HEK293T (cell line): ENCODE results near the gene PFN3.
"Not testable (repeated sequence)": the region's sequence is repeated elsewhere in the genome, so short reads cannot be mapped to it uniquely, and the experiment has no call there.

ENCODE experiments used
- CTCF ChIA-PET: fragments of 350-600 bp; formaldehyde crosslinking; extraction: SDS; loops from one replicate; lab custom pipeline; 2021; ENCODE audit warnings: antibody characterized with exemption, inconsistent platforms; lab: Yijun Ruan, JAX
- POLR2A ChIA-PET: fragments of 350-600 bp; formaldehyde crosslinking; extraction: SDS; loops from one replicate; lab custom pipeline; 2020; ENCODE audit warnings: antibody characterized with exemption, inconsistent platforms; lab: Yijun Ruan, JAX
- DNase-seq: peaks from one replicate; pipeline ENCODE4 v3.0.0; 2012; ENCODE audit warnings: mixed read lengths; ENCODE audit errors: extremely low spot score
- ARNT ChIP-seq: fragments of 450-650 bp; IDR thresholded peaks from 2 replicates; pipeline ENCODE4 v1.6.1; 2017; ENCODE audit warnings: mild to moderate bottlenecking
- BHLHE40 ChIP-seq: fragments of 450-650 bp; IDR thresholded peaks from 2 replicates; pipeline ENCODE4 v1.6.1; 2016; ENCODE audit warnings: mild to moderate bottlenecking, moderate library complexity, borderline replicate concordance
- CTBP1 ChIP-seq: fragments of 450-650 bp; IDR thresholded peaks from 2 replicates; pipeline ENCODE4 v1.6.1; 2016; ENCODE audit warnings: borderline replicate concordance
- ELF4 ChIP-seq: fragments of 450-650 bp; IDR thresholded peaks from 2 replicates; pipeline ENCODE4 v1.6.1; 2017; ENCODE audit warnings: antibody characterized with exemption
- FOXA1 ChIP-seq: fragments of 450-650 bp; IDR thresholded peaks from 2 replicates; pipeline ENCODE4 v1.6.1; 2016; ENCODE audit warnings: mild to moderate bottlenecking
- FOXK2 ChIP-seq: fragments of 450-650 bp; IDR thresholded peaks from 2 replicates; pipeline ENCODE4 v1.6.1; 2016; ENCODE audit warnings: mild to moderate bottlenecking
- FOXM1 ChIP-seq: fragments of 450-650 bp; IDR thresholded peaks from 2 replicates; pipeline ENCODE4 v1.6.1; 2017; ENCODE audit warnings: mild to moderate bottlenecking, borderline replicate concordance
- HDGF ChIP-seq: fragments of 450-650 bp; IDR thresholded peaks from 2 replicates; pipeline ENCODE4 v1.6.1; 2017; ENCODE audit warnings: antibody characterized with exemption, borderline replicate concordance
- L3MBTL2 ChIP-seq: fragments of 450-650 bp; conservative IDR thresholded peaks from 2 replicates; pipeline ENCODE4 v1.6.1; 2016; ENCODE audit warnings: mild to moderate bottlenecking
- LEF1 ChIP-seq: fragments of 450-650 bp; IDR thresholded peaks from 2 replicates; pipeline ENCODE4 v1.6.1; 2017; ENCODE audit warnings: mild to moderate bottlenecking, borderline replicate concordance
- NFRKB ChIP-seq: fragments of 450-650 bp; IDR thresholded peaks from 2 replicates; pipeline ENCODE4 v1.6.1; 2016; ENCODE audit warnings: mild to moderate bottlenecking, moderate library complexity
- SP1 ChIP-seq: fragments of 450-650 bp; IDR thresholded peaks from 2 replicates; pipeline ENCODE4 v1.6.1; 2017
- SUZ12 ChIP-seq: fragments of 450-650 bp; IDR thresholded peaks from 2 replicates; pipeline ENCODE4 v1.6.1; 2016; ENCODE audit warnings: mild to moderate bottlenecking
- TARDBP ChIP-seq: fragments of 450-650 bp; IDR thresholded peaks from 2 replicates; pipeline ENCODE4 v1.6.1; 2016
- ZNF384 ChIP-seq: fragments of 450-650 bp; IDR thresholded peaks from 2 replicates; pipeline ENCODE4 v1.6.1; 2016
- TF ChIP-seq, protein P1 (sequence below): fragments of 450-650 bp; IDR thresholded peaks from 2 replicates; pipeline ENCODE4 v1.6.1; 2016

Gene PFN3

DNA sequence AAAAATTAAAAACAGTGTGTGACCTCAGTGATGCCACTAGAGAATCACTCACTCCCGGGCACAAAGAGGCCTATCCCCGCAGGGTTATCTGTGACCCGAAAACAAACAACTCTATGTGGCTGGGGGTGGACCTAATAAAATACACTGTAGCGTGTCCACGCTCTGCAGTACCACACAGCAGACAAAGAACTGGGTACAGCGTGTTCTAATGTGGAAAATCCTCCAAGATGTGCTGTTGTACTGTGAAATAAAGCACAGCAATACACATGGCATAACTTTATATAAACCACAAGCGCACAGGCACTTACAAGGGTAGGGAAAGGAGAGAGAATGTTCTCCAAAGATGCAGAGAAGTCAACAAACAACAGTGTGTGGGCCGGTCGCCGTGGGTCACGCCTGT lies 24.4 kb downstream of the PFN3 start:
- CTCF ChIA-PET, result no interaction called here
- no peak for DNase-seq
- no peak for TF ChIP-seq FOXA1
- TF ChIP-seq FOXM1, result no peak
- no peak for TF ChIP-seq CTBP1
- no peak for TF ChIP-seq BHLHE40
- POLR2A ChIA-PET, result no interaction called here

GRCh38 chr5:177375516-177375915 lies 24.9 kb downstream of the PFN3 start:
- DNase-seq, CTCF ChIA-PET: not testable (repeated sequence)
- POLR2A ChIA-PET, result interaction anchor here (1.0 kb wide), 1 partner anchor 9 kb away, joined by 4 read pairs; no protein-coding TSS in a partner anchor

- no peak for DNase-seq
- POLR2A ChIA-PET, result interaction anchor here (0.6 kb wide), 1 partner anchor 14 kb away, joined by 3 read pairs; no protein-coding TSS in a partner anchor
- TF ChIP-seq SUZ12, result no peak
- TF ChIP-seq BHLHE40, result no peak
- TF ChIP-seq, protein P1, sequence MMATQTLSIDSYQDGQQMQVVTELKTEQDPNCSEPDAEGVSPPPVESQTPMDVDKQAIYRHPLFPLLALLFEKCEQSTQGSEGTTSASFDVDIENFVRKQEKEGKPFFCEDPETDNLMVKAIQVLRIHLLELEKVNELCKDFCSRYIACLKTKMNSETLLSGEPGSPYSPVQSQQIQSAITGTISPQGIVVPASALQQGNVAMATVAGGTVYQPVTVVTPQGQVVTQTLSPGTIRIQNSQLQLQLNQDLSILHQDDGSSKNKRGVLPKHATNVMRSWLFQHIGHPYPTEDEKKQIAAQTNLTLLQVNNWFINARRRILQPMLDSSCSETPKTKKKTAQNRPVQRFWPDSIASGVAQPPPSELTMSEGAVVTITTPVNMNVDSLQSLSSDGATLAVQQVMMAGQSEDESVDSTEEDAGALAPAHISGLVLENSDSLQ, result no peak
- no peak for TF ChIP-seq ZNF384
- TF ChIP-seq ARNT, result no peak
- no peak for TF ChIP-seq LEF1
- no peak for TF ChIP-seq SP1
- no peak for TF ChIP-seq FOXM1
- no peak for TF ChIP-seq FOXK2
- TF ChIP-seq TARDBP, result no peak
- TF ChIP-seq ELF4, result no peak
- TF ChIP-seq FOXA1, result no peak
- TF ChIP-seq HDGF, result no peak
- TF ChIP-seq CTBP1, result no peak
- no peak for TF ChIP-seq L3MBTL2
- no peak for TF ChIP-seq NFRKB
- CTCF ChIA-PET, result interaction anchor here (1.1 kb wide), 1 partner anchor 81 kb away, joined by 4 read pairs; no protein-coding TSS in a partner anchor
These were observed 26.2 kb downstream of the PFN3 start for GRCh38 chr5:177374211-177374610.

- CTCF ChIA-PET, result interaction anchor here (0.6 to 1.1 kb wide), 2 partner anchors 56 to 82 kb away, joined by 3 to 4 read pairs; no protein-coding TSS in a partner anchor
These were observed 26.7 kb downstream of the PFN3 start for GRCh38 chr5:177373806-177374205.

DNA sequence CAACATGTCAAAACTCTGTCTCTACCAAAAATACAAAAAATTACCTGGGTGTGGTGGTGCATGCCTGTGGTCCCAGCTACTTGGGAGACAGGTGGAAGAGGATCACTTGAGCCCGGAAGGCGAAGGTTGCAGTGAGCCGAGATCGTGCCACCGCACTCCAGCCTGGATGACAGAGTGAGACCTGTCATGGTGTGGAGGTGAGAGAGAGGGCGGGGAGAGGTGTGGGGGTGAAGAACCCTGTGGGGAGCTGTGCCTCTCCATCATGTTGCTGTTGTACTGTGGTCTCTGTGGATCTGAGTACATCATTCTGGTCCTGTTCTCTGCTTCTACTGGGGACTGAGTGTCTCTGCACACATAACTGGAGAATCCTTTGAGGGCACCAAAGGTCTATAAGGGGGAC lies 27.6 kb downstream of the PFN3 start:
- ChIA-PET POLR2A (interaction anchor here (4.8 kb wide), 1 partner anchor 21 kb away, joined by 22 read pairs; the partner anchor contains the start of gene LMAN2), CTCF (interaction anchor here (1.2 to 2.4 kb wide), 2 partner anchors 63 to 82 kb away, joined by 4 to 5 read pairs; no protein-coding TSS in a partner anchor)
- TF ChIP-seq FOXA1, result no peak
- no peak for TF ChIP-seq FOXK2
- DNase-seq, result no peak

More at GRCh38 chr5:177373806-177374205, 26.7 kb downstream of the PFN3 start:
- DNase-seq, result no peak
- TF ChIP-seq CTBP1 (no peak), TARDBP (no peak), L3MBTL2 (no peak), NFRKB (no peak), SUZ12 (no peak), FOXM1 (no peak), ARNT (no peak), ELF4 (no peak), FOXA1 (no peak), BHLHE40 (no peak), HDGF (no peak), FOXK2 (no peak), SP1 (no peak), LEF1 (no peak)
- POLR2A ChIA-PET, result interaction anchor here (0.6 kb wide), 1 partner anchor 13 kb away, joined by 3 read pairs; no protein-coding TSS in a partner anchor

- TF ChIP-seq LEF1 (no peak), ZNF384 (no peak)
- TF ChIP-seq, protein P1, result no peak
- ChIA-PET CTCF (interaction anchor here (1.0 to 3.9 kb wide), 5 partner anchors 7 to 83 kb away, joined by 3 to 23 read pairs (median 4); no protein-coding TSS in a partner anchor), POLR2A (interaction anchor here (1.8 to 4.8 kb wide), 2 partner anchors 11 to 20 kb away, joined by 4 to 22 read pairs; partner anchors contain the start of gene LMAN2)
- no peak for DNase-seq
These were observed 28.2 kb downstream of the PFN3 start for GRCh38 chr5:177372034-177372896.
